Ishikawa (cell line): ENCODE data around the gene SHPK.

Source experiments
- CEBPB ChIP-seq: IDR thresholded peaks from 2 replicates; pipeline ENCODE4 v1.6.1; 2012
- CREB1 ChIP-seq: IDR thresholded peaks from 2 replicates; pipeline ENCODE4 v1.6.1; 2012; ENCODE audit warnings: low read depth
- EGR1 ChIP-seq: IDR thresholded peaks from 2 replicates; pipeline ENCODE4 v1.6.1; 2012
- EP300 ChIP-seq: IDR thresholded peaks from 2 replicates; pipeline ENCODE4 v1.6.1; 2012; ENCODE audit warnings: borderline replicate concordance
- FOXM1 ChIP-seq: IDR thresholded peaks from 2 replicates; pipeline ENCODE4 v1.6.1; 2012; ENCODE audit warnings: low read depth, borderline replicate concordance
- NFIC ChIP-seq: IDR thresholded peaks from 2 replicates; pipeline ENCODE4 v1.6.1; 2012
- RAD21 ChIP-seq: IDR thresholded peaks from 2 replicates; pipeline ENCODE4 v1.6.1; 2012; ENCODE audit warnings: low read depth
- TAF1 ChIP-seq: IDR thresholded peaks from 2 replicates; pipeline ENCODE4 v1.6.1; 2012; ENCODE audit warnings: low read depth, mild to moderate bottlenecking
- TCF12 ChIP-seq: IDR thresholded peaks from 2 replicates; pipeline ENCODE4 v1.6.1; 2012; ENCODE audit warnings: low read depth
- TEAD4 ChIP-seq: IDR thresholded peaks from 2 replicates; pipeline ENCODE4 v1.6.1; 2012
- YY1 ChIP-seq: IDR thresholded peaks from 2 replicates; pipeline ENCODE4 v1.6.1; 2012; ENCODE audit warnings: low read depth
- ZBTB7A ChIP-seq: IDR thresholded peaks from 2 replicates; pipeline ENCODE4 v1.6.1; 2012; ENCODE audit warnings: low read depth
- TF ChIP-seq, protein P1 (sequence below): IDR thresholded peaks from 2 replicates; pipeline ENCODE4 v1.6.1; 2012
- TF ChIP-seq, protein P2 (sequence below): IDR thresholded peaks from 2 replicates; pipeline ENCODE4 v1.6.1; 2012; ENCODE audit warnings: low read depth, mild to moderate bottlenecking
- TF ChIP-seq, protein P3 (sequence below): IDR thresholded peaks from 2 replicates; pipeline ENCODE4 v1.6.1; 2012

SHPK gene

GRCh38 chr17:3603870-3604259, 32.2 kb downstream of the SHPK start:
- no peak for TF ChIP-seq EGR1
- no peak for TF ChIP-seq YY1
- TF ChIP-seq, protein P1, sequence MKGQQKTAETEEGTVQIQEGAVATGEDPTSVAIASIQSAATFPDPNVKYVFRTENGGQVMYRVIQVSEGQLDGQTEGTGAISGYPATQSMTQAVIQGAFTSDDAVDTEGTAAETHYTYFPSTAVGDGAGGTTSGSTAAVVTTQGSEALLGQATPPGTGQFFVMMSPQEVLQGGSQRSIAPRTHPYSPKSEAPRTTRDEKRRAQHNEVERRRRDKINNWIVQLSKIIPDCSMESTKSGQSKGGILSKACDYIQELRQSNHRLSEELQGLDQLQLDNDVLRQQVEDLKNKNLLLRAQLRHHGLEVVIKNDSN, result no peak
- TF ChIP-seq, protein P2, sequence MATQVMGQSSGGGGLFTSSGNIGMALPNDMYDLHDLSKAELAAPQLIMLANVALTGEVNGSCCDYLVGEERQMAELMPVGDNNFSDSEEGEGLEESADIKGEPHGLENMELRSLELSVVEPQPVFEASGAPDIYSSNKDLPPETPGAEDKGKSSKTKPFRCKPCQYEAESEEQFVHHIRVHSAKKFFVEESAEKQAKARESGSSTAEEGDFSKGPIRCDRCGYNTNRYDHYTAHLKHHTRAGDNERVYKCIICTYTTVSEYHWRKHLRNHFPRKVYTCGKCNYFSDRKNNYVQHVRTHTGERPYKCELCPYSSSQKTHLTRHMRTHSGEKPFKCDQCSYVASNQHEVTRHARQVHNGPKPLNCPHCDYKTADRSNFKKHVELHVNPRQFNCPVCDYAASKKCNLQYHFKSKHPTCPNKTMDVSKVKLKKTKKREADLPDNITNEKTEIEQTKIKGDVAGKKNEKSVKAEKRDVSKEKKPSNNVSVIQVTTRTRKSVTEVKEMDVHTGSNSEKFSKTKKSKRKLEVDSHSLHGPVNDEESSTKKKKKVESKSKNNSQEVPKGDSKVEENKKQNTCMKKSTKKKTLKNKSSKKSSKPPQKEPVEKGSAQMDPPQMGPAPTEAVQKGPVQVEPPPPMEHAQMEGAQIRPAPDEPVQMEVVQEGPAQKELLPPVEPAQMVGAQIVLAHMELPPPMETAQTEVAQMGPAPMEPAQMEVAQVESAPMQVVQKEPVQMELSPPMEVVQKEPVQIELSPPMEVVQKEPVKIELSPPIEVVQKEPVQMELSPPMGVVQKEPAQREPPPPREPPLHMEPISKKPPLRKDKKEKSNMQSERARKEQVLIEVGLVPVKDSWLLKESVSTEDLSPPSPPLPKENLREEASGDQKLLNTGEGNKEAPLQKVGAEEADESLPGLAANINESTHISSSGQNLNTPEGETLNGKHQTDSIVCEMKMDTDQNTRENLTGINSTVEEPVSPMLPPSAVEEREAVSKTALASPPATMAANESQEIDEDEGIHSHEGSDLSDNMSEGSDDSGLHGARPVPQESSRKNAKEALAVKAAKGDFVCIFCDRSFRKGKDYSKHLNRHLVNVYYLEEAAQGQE, result no peak
- no peak for TF ChIP-seq TAF1
- no peak for TF ChIP-seq CEBPB
- no peak for TF ChIP-seq TEAD4
- no peak for TF ChIP-seq CREB1

- no peak for TF ChIP-seq TAF1
- no peak for TF ChIP-seq CEBPB
- no peak for TF ChIP-seq YY1
- no peak for TF ChIP-seq RAD21
- no peak for TF ChIP-seq NFIC
- TF ChIP-seq FOXM1, result no peak
- TF ChIP-seq, protein P2, result no peak
- TF ChIP-seq ZBTB7A, result no peak
- TF ChIP-seq, protein P3, sequence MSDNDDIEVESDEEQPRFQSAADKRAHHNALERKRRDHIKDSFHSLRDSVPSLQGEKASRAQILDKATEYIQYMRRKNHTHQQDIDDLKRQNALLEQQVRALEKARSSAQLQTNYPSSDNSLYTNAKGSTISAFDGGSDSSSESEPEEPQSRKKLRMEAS, result no peak
- no peak for TF ChIP-seq EGR1
- TF ChIP-seq TEAD4, result no peak
- no peak for TF ChIP-seq EP300
- TF ChIP-seq TCF12, result no peak
- no peak for TF ChIP-seq CREB1
- TF ChIP-seq, protein P1, result no peak
Measured at GRCh38 chr17:3603119-3603869, 32.8 kb downstream of the SHPK start.

GRCh38 chr17:3602499-3602898, 33.6 kb downstream of the SHPK start:
- TF ChIP-seq TEAD4 (no peak), TAF1 (no peak), TCF12 (no peak), YY1 (no peak), FOXM1 (no peak), NFIC (no peak), ZBTB7A (no peak), CREB1 (no peak), CEBPB (no peak), RAD21 (no peak), EP300 (no peak), EGR1 (no peak)
- TF ChIP-seq, protein P2, result no peak
- TF ChIP-seq, protein P3, result no peak
- TF ChIP-seq, protein P1, result no peak
